ENCODE measurements around the gene CHML. TPM values are rescaled to one million over a fixed set of nuclear protein-coding genes. Genes with fewer than 3 reads are reported as not detected.

Gene CHML
- total RNA-seq, 2 donors from 2014 or later, result 4.7 to 7.9 TPM

DNA sequence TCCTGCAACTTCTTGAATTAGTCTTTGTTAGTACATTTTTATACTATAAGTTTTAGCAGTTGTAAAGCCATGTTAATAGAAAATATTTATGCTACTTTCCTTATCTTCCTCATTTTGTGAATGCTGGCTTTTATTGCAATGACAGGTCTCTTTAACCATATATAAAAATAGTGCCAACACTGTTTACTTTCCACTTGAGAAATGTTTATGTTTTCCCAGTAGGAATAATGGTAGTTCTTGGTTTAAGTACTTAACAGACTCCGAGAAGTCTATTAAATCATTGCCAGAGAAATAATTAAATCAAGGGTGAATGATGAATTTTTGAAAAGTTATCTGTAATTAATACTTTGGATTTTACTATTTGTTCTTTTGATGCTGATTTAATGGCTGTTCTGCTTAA lies 9.7 kb downstream of the CHML start:
- DNase-seq, result no peak
- Mint-ChIP-seq H3K4me1 (peaks cover 8% of the 10 kb centered on the region), H3K27ac (no peak overlapping the region), H3K4me3 (no peak overlapping the region), H3K36me3 (ENCODE audit: low read depth) (peaks cover 5% of the 10 kb centered on the region), H3K27me3 (no peaks in the 10 kb centered on the region)
- H3K9me3 ChIP-seq (ENCODE audit: control insufficient read depth, low read length, poor library complexity, severe bottlenecking), result no peaks in the 10 kb centered on the region
- ATAC-seq, result no peak

DNA sequence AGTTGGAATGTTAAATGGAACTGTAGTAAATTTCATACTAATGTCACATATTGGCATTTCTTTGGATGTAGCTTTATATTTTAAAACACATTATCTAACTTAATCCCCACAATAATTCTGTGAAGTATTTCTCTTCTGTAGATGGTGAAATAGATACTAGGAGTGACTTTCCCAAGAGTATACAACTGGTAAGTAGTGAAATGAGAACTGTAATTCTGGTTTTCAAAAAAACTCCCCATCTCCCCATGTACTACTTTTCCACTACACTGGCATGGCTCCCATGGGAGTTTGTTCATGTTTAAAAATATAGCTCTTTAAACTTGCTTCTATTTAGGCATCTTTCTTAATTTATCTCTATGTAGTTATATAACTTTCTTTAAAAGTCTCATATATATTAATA lies 10.2 kb downstream of the CHML start:
- H3K27ac Mint-ChIP-seq, result no peak overlapping the region
- peaks cover 3% of the 10 kb centered on the region for H3K36me3 Mint-ChIP-seq (ENCODE audit: low read depth)
- no peak for ATAC-seq
- H3K4me1 Mint-ChIP-seq, result peaks cover 8% of the 10 kb centered on the region
- H3K4me3 Mint-ChIP-seq, result no peak overlapping the region
- no peak for DNase-seq
- no peaks in the 10 kb centered on the region for H3K27me3 Mint-ChIP-seq
- H3K9me3 ChIP-seq (ENCODE audit: control insufficient read depth, low read length, poor library complexity, severe bottlenecking), result no peaks in the 10 kb centered on the region

DNA sequence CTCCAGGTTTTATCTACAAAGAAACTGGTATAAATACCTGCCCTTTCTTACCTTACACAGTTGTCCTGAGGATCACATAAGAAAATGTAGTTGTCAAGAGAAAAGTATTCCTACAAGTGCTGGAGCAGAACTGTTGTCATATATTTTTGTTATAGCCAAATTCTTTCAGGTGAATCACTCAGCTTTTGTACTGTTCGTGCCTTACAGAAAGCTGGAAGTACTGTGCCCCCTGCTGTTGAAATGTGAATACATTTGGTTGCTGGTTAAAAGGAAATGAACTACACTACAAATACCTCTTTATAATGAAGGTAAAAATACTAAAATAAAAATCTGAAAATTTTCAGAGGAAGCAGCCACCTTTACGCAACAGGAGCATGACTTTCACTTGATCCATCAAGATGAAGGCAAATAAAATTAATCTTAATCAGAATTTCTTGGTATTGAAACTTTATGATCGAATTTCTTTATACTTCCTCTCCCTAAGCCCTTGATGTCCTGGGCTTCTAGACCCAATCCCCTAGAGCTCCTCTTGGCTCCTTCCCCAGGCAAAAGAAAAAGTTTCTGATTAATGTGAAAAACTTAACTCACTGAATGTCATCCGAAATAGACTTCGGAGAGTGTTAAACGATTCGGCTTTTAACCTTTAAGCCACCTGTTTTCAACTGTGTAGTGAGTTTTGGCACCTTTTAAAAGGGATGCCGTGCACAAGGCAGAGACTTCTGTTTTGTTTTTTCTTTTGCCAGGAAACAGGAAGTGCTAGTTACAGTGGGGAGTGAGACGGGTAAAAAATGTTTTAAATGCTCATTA lies 12.5 kb downstream of the CHML start:
- Mint-ChIP-seq H3K4me1 (peaks cover 11% of the 10 kb centered on the region), H3K4me3 (no peak overlapping the region), H3K36me3 (ENCODE audit: low read depth) (peaks cover 2% of the 10 kb centered on the region), H3K27me3 (no peaks in the 10 kb centered on the region), H3K27ac (peak overlapping the region; percentile 8)
- no peaks in the 10 kb centered on the region for H3K9me3 ChIP-seq (ENCODE audit: control insufficient read depth, low read length, poor library complexity, severe bottlenecking)
- ATAC-seq (peak; percentile 81), DNase-seq (peak in 1 of 3 donors; percentile 8)

DNA sequence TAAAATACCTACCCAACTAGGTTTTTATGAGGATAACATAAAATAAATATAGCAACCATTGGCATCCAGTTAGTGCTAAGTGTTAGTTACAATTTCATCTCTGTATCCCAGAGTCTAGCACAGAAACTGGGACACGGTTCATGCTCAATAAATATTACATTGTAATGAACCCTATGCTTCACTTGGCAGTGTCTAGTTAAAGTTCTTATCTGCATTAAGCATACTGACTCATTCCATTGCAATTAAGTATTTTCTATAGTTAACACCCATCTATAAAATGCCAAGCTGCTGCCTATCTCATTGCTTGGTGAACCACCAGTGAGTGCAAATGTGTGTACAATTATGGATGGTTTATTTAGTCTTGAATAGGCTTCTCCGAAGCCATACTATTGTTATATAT lies 15.2 kb downstream of the CHML start:
- no peak overlapping the region for H3K27ac Mint-ChIP-seq
- no peak for ATAC-seq
- H3K36me3 Mint-ChIP-seq (ENCODE audit: low read depth), result peaks cover 3% of the 10 kb centered on the region
- H3K9me3 ChIP-seq (ENCODE audit: control insufficient read depth, low read length, poor library complexity, severe bottlenecking), result no peaks in the 10 kb centered on the region
- H3K4me3 Mint-ChIP-seq, result no peak overlapping the region
- peaks cover 9% of the 10 kb centered on the region for H3K4me1 Mint-ChIP-seq
- DNase-seq, result no peak
- no peaks in the 10 kb centered on the region for H3K27me3 Mint-ChIP-seq

DNA sequence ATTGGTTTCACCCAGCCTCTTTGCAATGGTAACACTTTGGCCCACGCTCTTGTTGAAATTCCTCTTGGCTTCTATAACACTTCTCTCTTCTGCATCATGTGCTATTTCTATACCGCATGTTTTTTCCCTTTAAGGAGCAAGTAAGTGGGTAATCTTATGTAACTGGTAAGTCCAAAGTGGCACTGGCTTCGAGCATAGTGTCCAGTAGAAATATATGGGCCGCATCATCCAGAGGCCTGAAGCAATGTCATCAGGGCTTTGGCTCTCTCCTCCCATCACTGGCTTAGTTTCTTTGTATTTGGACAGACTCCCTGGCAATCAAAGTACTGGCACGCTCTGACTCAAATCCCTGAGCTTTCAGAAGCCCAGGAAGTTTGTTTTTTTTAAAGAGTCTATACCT lies 17.5 kb downstream of the CHML start:
- no peak for DNase-seq
- H3K4me3 Mint-ChIP-seq, result no peak overlapping the region
- peaks cover 3% of the 10 kb centered on the region for H3K4me1 Mint-ChIP-seq
- H3K27me3 Mint-ChIP-seq, result no peaks in the 10 kb centered on the region
- ATAC-seq, result no peak
- peaks cover 3% of the 10 kb centered on the region for H3K36me3 Mint-ChIP-seq (ENCODE audit: low read depth)
- no peaks in the 10 kb centered on the region for H3K9me3 ChIP-seq (ENCODE audit: control insufficient read depth, low read length, poor library complexity, severe bottlenecking)
- peak overlapping the region; percentile 79 for H3K27ac Mint-ChIP-seq

DNA sequence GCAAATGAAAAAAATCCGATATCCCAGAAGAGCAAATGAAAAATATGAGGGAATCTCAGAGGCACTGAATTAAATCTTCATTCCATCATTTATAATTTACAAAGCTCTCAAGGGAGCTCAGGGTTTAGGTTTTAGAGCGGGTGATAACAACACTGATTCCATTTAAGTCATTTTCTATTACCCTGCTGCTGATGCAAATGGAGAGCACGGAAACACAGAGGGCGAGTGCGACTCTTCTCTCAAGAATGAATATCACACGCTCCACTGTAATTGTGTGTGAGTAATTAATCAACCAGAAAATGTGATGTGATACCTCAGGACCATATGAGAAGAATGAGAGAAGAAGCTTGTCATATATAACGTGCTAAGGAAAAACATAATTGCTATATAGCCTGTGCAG lies 22.7 kb downstream of the CHML start:
- ATAC-seq, result no peak
- H3K27ac Mint-ChIP-seq, result no peak overlapping the region
- H3K4me1 Mint-ChIP-seq, result no peaks in the 10 kb centered on the region
- no peaks in the 10 kb centered on the region for H3K9me3 ChIP-seq (ENCODE audit: control insufficient read depth, low read length, poor library complexity, severe bottlenecking)
- DNase-seq, result no peak
- no peaks in the 10 kb centered on the region for H3K27me3 Mint-ChIP-seq
- H3K36me3 Mint-ChIP-seq (ENCODE audit: low read depth), result peaks cover 3% of the 10 kb centered on the region
- H3K4me3 Mint-ChIP-seq, result no peak overlapping the region

DNA sequence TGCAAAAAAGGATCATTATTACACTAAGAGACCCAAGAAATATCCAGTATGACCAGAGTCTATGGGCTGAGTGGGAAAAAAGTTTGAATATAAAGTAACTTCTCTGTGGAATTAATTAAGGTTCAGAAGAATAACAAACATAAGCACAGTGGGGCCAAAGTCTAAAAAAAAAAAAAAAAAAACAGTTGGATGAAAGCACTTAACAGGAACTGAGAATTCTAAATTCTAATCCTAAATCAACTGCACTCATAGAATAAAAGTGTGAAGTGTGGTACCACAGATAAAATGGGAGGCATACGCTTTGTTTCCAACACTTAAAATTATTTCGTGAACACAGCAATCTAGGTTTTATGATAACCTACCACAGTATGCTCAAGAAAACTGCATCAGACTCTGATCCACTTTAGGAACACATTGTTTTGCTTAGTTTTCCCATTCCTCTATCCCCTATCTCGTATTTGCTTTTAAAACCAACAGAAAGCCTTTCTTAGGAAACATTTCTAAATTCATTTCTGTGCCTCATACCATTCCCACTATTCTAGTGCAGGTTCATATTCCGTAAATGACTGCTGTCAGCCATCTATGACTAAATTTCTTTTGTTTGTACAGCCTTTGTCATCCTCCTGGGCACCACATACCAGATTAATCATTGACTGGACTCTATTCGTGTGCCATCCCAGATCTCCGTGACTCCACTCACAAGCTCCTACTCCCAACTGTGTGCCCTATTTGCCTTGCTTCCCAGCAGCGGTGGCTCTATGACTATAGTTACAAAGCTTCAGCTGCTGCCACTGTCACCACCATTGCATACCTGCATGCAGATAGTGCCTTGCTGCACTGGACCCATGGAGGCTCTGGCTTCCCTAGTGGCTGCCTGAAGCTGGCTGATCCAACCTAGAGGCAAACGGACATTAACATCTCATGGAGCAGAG lies 24.9 kb downstream of the CHML start:
- Mint-ChIP-seq H3K27ac (no peak overlapping the region), H3K4me3 (no peak overlapping the region), H3K4me1 (no peaks in the 10 kb centered on the region), H3K27me3 (no peaks in the 10 kb centered on the region), H3K36me3 (ENCODE audit: low read depth) (no peaks in the 10 kb centered on the region)
- no peaks in the 10 kb centered on the region for H3K9me3 ChIP-seq (ENCODE audit: control insufficient read depth, low read length, poor library complexity, severe bottlenecking)
- no peak for ATAC-seq
- no peak for DNase-seq

DNA sequence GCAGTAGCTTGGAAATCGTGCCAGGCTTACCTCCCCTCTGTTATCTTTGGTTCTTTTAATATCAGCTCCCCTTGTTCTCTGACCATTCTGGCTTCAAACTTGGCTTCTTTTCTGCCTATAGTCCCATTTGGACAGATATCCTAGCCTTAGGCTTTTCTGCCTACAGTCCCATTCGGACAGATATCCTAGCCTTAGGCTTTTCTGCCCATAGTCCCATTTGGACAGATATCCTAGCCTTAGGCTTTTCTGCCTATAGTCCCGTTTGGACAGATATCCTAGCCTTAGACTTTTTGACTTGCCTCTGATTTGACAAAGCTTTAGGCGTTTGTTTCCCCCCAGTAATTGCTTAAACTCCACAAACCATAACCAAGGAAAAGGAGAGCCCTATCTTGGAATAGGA lies 25.6 kb downstream of the CHML start:
- no peaks in the 10 kb centered on the region for H3K9me3 ChIP-seq (ENCODE audit: control insufficient read depth, low read length, poor library complexity, severe bottlenecking)
- H3K36me3 Mint-ChIP-seq (ENCODE audit: low read depth), result no peaks in the 10 kb centered on the region
- no peaks in the 10 kb centered on the region for H3K27me3 Mint-ChIP-seq
- no peak overlapping the region for H3K4me3 Mint-ChIP-seq
- no peak overlapping the region for H3K27ac Mint-ChIP-seq
- DNase-seq (no peak), ATAC-seq (no peak)
- H3K4me1 Mint-ChIP-seq, result no peaks in the 10 kb centered on the region

DNA sequence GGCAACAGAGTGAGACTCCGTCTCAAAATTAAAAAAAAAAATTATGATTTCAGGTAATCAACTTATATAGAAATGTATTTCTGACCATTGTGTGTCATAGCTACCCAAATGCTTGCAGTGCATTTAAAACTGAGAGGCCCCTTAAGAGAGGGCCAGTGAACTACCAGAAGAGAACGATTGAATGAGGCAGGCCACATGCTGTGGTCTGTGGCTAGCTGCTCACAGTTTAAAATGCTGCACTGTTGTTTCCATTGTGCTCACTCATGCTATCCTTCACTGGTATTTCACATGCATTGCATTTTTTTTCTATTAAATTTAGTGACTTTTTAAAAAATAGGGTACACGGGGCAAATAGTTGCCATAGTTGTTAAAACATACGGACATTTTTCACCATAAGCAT lies 26.0 kb downstream of the CHML start:
- H3K4me3 Mint-ChIP-seq, result no peak overlapping the region
- H3K27ac Mint-ChIP-seq, result no peak overlapping the region
- ATAC-seq, result no peak

DNA sequence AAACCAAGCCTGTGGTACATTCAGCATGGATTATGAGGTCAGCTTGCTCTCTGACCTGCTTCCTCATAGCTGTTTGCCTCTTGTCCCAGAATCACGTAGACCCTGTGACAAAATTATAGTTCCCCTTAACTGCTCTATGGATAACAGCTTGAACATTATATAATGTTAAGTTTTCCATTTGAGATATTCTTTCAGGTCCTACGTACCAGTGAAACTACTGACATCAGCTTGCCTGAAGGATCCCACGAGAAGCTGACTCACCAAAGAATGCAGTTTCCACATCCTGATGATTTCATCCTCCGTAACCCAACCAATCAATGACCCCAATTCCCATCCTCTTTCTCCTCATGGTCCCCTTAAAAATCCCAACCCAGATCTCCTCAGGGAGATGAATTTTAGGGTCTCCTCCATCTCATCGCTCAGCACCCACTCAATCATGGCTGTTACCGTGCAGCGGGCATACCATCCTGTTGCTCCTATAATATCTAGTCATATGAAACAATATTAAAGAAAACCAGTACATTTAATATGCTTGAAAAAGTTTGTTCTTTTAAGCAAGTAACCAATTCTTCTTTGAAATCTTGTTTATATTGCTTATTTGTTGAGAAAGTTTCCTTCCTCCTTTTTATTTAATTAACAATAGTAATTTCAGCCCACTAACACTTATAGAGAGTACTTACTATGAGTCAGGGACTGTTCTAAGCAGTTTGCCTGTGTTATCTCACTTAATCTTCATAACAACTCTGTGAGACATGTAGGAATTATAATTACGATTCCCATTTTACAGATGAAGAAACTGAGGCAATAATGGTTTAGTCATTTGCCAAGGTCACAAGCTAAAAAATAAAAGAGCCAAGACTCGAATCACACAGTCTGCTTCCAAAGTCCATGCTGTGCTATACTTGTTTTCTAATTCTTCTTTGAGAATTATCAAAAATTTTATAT lies 27.4 kb downstream of the CHML start:
- DNase-seq, result no peak
- Mint-ChIP-seq H3K27ac (peak overlapping the region; percentile 77), H3K4me1 (no peaks in the 10 kb centered on the region), H3K4me3 (no peak overlapping the region), H3K27me3 (no peaks in the 10 kb centered on the region), H3K36me3 (ENCODE audit: low read depth) (no peaks in the 10 kb centered on the region)
- no peak for ATAC-seq
- H3K9me3 ChIP-seq (ENCODE audit: control insufficient read depth, low read length, poor library complexity, severe bottlenecking), result no peaks in the 10 kb centered on the region

More for the DNA sequence above, 26.0 kb downstream of the CHML start:
- Mint-ChIP-seq H3K36me3 (ENCODE audit: low read depth) (no peaks in the 10 kb centered on the region), H3K27me3 (no peaks in the 10 kb centered on the region), H3K4me1 (no peaks in the 10 kb centered on the region)
- DNase-seq, result no peak
- no peaks in the 10 kb centered on the region for H3K9me3 ChIP-seq (ENCODE audit: control insufficient read depth, low read length, poor library complexity, severe bottlenecking)

DNA sequence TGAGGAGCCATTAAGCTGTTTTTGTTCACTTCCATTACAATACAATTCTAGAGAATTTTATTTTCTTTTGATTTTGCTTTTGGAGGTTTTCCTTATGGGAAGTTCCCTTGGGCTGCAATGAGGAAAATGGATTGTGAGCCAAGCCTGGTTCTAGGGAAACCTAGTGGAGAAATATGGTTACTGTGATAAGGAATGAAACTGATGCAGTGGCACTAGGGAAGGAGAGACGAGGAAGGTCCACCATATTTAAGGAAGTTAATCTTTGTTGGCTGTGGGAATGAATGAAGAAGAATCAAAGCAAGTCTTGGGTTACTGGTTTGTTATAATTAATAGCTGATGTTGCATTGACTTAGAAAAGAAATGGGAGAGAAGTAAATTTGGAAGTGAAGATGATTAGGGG lies 28.4 kb downstream of the CHML start:
- ATAC-seq, result no peak
- Mint-ChIP-seq H3K27me3 (no peaks in the 10 kb centered on the region), H3K36me3 (ENCODE audit: low read depth) (no peaks in the 10 kb centered on the region), H3K27ac (no peak overlapping the region), H3K4me1 (no peaks in the 10 kb centered on the region), H3K4me3 (no peak overlapping the region)
- no peak for DNase-seq
- no peaks in the 10 kb centered on the region for H3K9me3 ChIP-seq (ENCODE audit: control insufficient read depth, low read length, poor library complexity, severe bottlenecking)

DNA sequence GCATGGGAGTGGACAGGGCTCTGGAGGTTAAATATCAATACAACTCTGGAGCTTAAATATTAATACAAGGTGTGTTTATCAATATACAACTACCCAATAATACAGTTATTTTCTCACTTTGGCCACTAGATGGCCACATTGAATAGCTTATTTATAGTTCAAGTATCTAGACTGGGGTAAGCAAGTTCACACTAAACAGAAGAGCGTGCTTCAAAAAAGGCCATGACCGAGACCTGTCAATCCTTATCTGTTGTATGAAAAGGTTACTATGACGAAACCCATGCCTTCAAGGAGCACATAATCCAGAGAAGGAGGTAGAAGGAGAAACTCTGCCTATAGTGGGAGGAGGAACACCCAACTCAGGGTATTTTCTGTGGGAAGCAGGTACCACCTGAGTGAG lies 29.1 kb downstream of the CHML start:
- H3K4me3 Mint-ChIP-seq, result no peak overlapping the region
- no peaks in the 10 kb centered on the region for H3K36me3 Mint-ChIP-seq (ENCODE audit: low read depth)
- H3K27me3 Mint-ChIP-seq, result no peaks in the 10 kb centered on the region
- no peaks in the 10 kb centered on the region for H3K9me3 ChIP-seq (ENCODE audit: control insufficient read depth, low read length, poor library complexity, severe bottlenecking)
- ATAC-seq, result peak; percentile 87
- no peaks in the 10 kb centered on the region for H3K4me1 Mint-ChIP-seq
- no peak overlapping the region for H3K27ac Mint-ChIP-seq
- DNase-seq, result no peak

All from T-helper 17 cell (primary cell).